NCI-H2227 (cell line): Measurements from ENCODE around the gene OBSL1.

Source experiments
- DNase-seq: peaks from one replicate; lab custom pipeline; 2025; ENCODE audit not compliant: unreplicated experiment; lab: John Stamatoyannopoulos, UW

The OBSL1 gene

GRCh38 chr2:219571311-219572236, at the start of gene OBSL1:
Gene OBSL1, minus strand, starts transcription at chr2:219571539. Its CDS starts 307 bp downstream, at chr2:219571232.
- DNase-seq = peak; percentile 91

GRCh38 chr2:219620546-219620945, 49.2 kb upstream of the OBSL1 start:
- no peak for DNase-seq

GRCh38 chr2:219619235-219619634, 47.9 kb upstream of the OBSL1 start:
- peak; percentile 35 for DNase-seq

- no peak for DNase-seq
Measured at GRCh38 chr2:219618733-219619122, 47.4 kb upstream of the OBSL1 start.

GRCh38 chr2:219616550-219616949, 45.2 kb upstream of the OBSL1 start:
- DNase-seq = no peak

- no peak for DNase-seq
Measured at GRCh38 chr2:219615894-219616293, 44.6 kb upstream of the OBSL1 start.

GRCh38 chr2:219615036-219615435, 43.7 kb upstream of the OBSL1 start:
- no peak for DNase-seq

GRCh38 chr2:219614076-219614860, 42.9 kb upstream of the OBSL1 start:
- no peak for DNase-seq

GRCh38 chr2:219613461-219614070, 42.2 kb upstream of the OBSL1 start:
- DNase-seq = no peak

GRCh38 chr2:219612577-219613286, 41.4 kb upstream of the OBSL1 start:
- no peak for DNase-seq

GRCh38 chr2:219611866-219612576, 40.7 kb upstream of the OBSL1 start:
- no peak for DNase-seq

GRCh38 chr2:219611306-219611705, 40.0 kb upstream of the OBSL1 start:
- DNase-seq = no peak

- no peak for DNase-seq
Measured at GRCh38 chr2:219609149-219609750, 37.9 kb upstream of the OBSL1 start.

- no peak for DNase-seq
Measured at GRCh38 chr2:219608399-219608964, 37.1 kb upstream of the OBSL1 start.

- no peak for DNase-seq
Measured at GRCh38 chr2:219607931-219608330, 36.6 kb upstream of the OBSL1 start.

- no peak for DNase-seq
Measured at GRCh38 chr2:219605607-219605954, 34.2 kb upstream of the OBSL1 start.

- DNase-seq = no peak
Measured at GRCh38 chr2:219603771-219604170, 32.4 kb upstream of the OBSL1 start.

GRCh38 chr2:219598308-219599078, 27.2 kb upstream of the OBSL1 start:
- DNase-seq = no peak
